HepG2 (cell line): ENCODE data around the gene DNAJB2. TPM values are rescaled to one million over a fixed set of nuclear protein-coding genes. Genes with fewer than 3 reads are reported as not detected.
A peak's percentile ranks its signal among the peaks of the same experiment; 100 is the strongest.

Source experiments
- AGO2 ChIP-seq: fragments of 200-400 bp; formaldehyde crosslinking; optimal IDR thresholded peaks from 2 replicates; pipeline ENCODE3; 2017; ENCODE audit warnings: mild to moderate bottlenecking, low read depth, low read length, moderate library complexity
- BHLHE40 ChIP-seq: IDR thresholded peaks from 2 replicates; pipeline ENCODE4 v1.6.1; 2011; ENCODE audit warnings: low read length, improper control_type of control experiment
- HOXD1 ChIP-seq: sonication (generic); formaldehyde crosslinking; IDR thresholded peaks from 2 replicates; pipeline ENCODE4 v1.5.0; 2020; ENCODE audit warnings: missing genetic modification reagents
- KAT7 ChIP-seq: IDR thresholded peaks from 2 replicates; pipeline ENCODE4 v1.6.1; 2018; ENCODE audit warnings: borderline replicate concordance, missing compliant biosample characterization
- KLF13 ChIP-seq: sonication (generic); formaldehyde crosslinking; IDR thresholded peaks from 2 replicates; pipeline ENCODE4 v1.4.0; 2020; ENCODE audit warnings: mild to moderate bottlenecking, missing genetic modification reagents
- NCOA2 ChIP-seq: sonication (generic); formaldehyde crosslinking; IDR thresholded peaks from 2 replicates; pipeline ENCODE4 v1.8.0; 2022; ENCODE audit warnings: inconsistent platforms
- NFRKB ChIP-seq: fragments of 450-650 bp; IDR thresholded peaks from 2 replicates; pipeline ENCODE4 v1.6.1; 2017
- SAFB2 ChIP-seq: sonication (generic); formaldehyde crosslinking; IDR thresholded peaks from 2 replicates; pipeline ENCODE4 v1.5.1; 2020; ENCODE audit warnings: missing genetic modification reagents, low read depth, mild to moderate bottlenecking, borderline replicate concordance
- SIX4 ChIP-seq: sonication (generic); formaldehyde crosslinking; IDR thresholded peaks from 2 replicates; pipeline ENCODE4 v1.4.0; 2020; ENCODE audit warnings: missing genetic modification reagents
- SP1 ChIP-seq, 2 experiments: fragments of 450-650 bp in 1 of 2; sonication (generic) in 1 of 2; formaldehyde crosslinking in 1 of 2; IDR thresholded peaks; 2 replicates each; pipeline versions ENCODE4 v1.4.0 to v1.6.1; 2016 to 2020; ENCODE audit warnings: missing genetic modification reagents in 1 of 2
- TEAD3 ChIP-seq: optimal IDR thresholded peaks from 2 replicates; pipeline ENCODE3; 2016; ENCODE audit warnings: borderline replicate concordance
- TRIM22 ChIP-seq: fragments of 450-650 bp; IDR thresholded peaks from 2 replicates; pipeline ENCODE4 v1.6.1; 2017
- ZFYVE20 ChIP-seq: sonication (generic); formaldehyde crosslinking; IDR thresholded peaks from 2 replicates; pipeline ENCODE4 v1.8.0; 2023; ENCODE audit warnings: low read depth, mild to moderate bottlenecking, moderate library complexity, missing genetic modification reagents, borderline replicate concordance
- ZKSCAN8 ChIP-seq: IDR thresholded peaks from 2 replicates; pipeline ENCODE4 v1.6.1; 2016; ENCODE audit warnings: borderline replicate concordance, missing genetic modification reagents, missing compliant biosample characterization
- ZNF292 ChIP-seq: sonication (generic); formaldehyde crosslinking; IDR thresholded peaks from 2 replicates; pipeline ENCODE4 v1.8.1; 2022; ENCODE audit warnings: mild to moderate bottlenecking, low read depth, missing genetic modification reagents, borderline replicate concordance
- ZNF326 ChIP-seq: sonication (generic); formaldehyde crosslinking; IDR thresholded peaks from 2 replicates; pipeline ENCODE4 v1.4.0; 2020; ENCODE audit warnings: missing genetic modification reagents, borderline replicate concordance
- ZNF333 ChIP-seq: sonication (generic); formaldehyde crosslinking; IDR thresholded peaks from 2 replicates; pipeline ENCODE4 v1.4.0; 2020; ENCODE audit warnings: mild to moderate bottlenecking, missing genetic modification reagents, borderline replicate concordance
- ZNF570 ChIP-seq: sonication (generic); formaldehyde crosslinking; IDR thresholded peaks from 2 replicates; pipeline ENCODE4 v1.4.0; 2020; ENCODE audit warnings: mild to moderate bottlenecking, missing genetic modification reagents, borderline replicate concordance
- ZNF720 ChIP-seq: sonication (generic); formaldehyde crosslinking; IDR thresholded peaks from 2 replicates; pipeline ENCODE4 v1.4.0; 2020; ENCODE audit warnings: missing genetic modification reagents
- polyA plus RNA-seq, 8 experiments: library from polyadenylated mRNA; depleted of rRNA in 3 of 8; stranded (reverse) in 7 of 8; unstranded in 1 of 8; fragments of >200 nt; fragmentation: Illumina TruSeq in 4 of 8; extraction: Trizol in 4 of 8; gene quantifications; 2 replicates each; pipeline versions ENCODE4 v1.2.1 to v1.2.3, GENCODE V29; 2011 to 2016; ENCODE audit warnings: low read depth in 4 of 8, missing spikeins in 1 of 8, mixed read lengths in 1 of 8; ENCODE audit not compliant: insufficient read depth in 1 of 8
- total RNA-seq, 5 experiments: library from RNA; depleted of rRNA; stranded (reverse); fragments of >200 nt; fragmentation: Illumina TruSeq; extraction: Trizol; gene quantifications; 2 replicates each; pipeline ENCODE4 v1.2.3, GENCODE V29; 2016; ENCODE audit warnings: low read depth in 1 of 5
- TF ChIP-seq, protein P1 (sequence below): sonication (generic); formaldehyde crosslinking; conservative IDR thresholded peaks from 2 replicates; pipeline ENCODE4 v1.8.0; 2022; ENCODE audit warnings: mild to moderate bottlenecking, moderate library complexity, missing genetic modification reagents
- TF ChIP-seq, protein P2 (sequence below): IDR thresholded peaks from 2 replicates; pipeline ENCODE4 v1.6.1; 2012; ENCODE audit warnings: inconsistent platforms
- TF ChIP-seq, protein P3 (sequence below): sonication (generic); formaldehyde crosslinking; IDR thresholded peaks from 2 replicates; pipeline ENCODE4 v1.4.0; 2020; ENCODE audit warnings: missing genetic modification reagents, borderline replicate concordance
- TF ChIP-seq, protein P4 (sequence below): sonication (generic); formaldehyde crosslinking; IDR thresholded peaks from 2 replicates; pipeline ENCODE4 v1.8.0; 2022; ENCODE audit warnings: low read depth, missing genetic modification reagents

Gene DNAJB2
- total and polyA plus RNA-seq, 2 of the 13 experiments (the other 11 are each of a cell fraction or from before 2014, with no cell fraction given): 21.3 to 31.1 TPM

DNA sequence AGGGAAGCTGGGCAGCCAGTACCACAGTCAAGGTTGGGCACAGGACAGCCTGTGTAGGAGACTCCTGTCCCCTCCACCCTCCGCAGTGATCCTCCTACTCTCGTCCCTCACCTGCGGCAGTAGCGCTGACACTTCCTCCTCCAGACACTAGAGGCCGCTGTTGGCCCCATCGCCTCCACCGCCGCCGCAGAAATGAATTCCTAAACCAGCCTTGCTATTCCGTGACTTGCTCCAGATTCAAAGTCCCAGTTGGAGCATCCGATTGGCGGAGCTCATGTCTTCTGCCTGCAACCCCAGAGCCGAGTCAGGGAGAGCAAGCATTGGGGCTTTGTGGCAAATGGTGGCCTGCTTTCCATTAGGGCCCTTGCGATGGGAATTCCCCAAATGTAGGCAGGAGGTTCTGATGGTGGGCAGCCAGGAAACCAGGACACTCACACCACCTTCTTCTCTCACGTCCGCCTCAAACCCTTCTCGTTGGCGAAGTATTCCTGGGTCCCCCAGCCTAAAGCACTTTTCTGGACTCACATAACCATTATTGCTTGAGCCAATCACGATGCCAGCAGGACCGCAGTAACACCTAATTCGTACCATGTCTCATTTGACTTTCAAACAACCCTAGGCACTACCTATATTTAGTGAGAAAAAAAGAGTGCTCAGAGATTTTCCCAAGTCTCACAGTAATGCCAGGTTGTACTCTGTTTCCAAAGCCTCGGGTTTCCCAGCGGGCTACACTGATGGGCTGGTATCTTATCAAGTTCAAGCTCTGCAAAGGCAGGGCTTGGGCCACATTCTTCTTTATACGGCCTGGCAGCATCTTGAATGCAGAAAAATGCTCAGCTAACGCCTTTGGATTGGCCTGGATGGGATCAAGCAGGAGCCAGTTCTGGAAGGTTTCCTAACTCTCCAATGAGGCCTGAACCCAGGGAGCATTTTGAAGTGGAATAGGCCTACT lies 1.2 kb upstream of the DNAJB2 start (continued):
- no peak; the same call in 1 of the 2 replicates for TF ChIP-seq KLF13
- TF ChIP-seq TEAD3 (CRISPR knock-in tag): peak; percentile 88
- no peak for TF ChIP-seq ZNF292 (CRISPR knock-in tag)
- TF ChIP-seq ZKSCAN8: peak; percentile 26; the same call in 1 of the 2 replicates
- no peak for TF ChIP-seq TRIM22
- no peak for TF ChIP-seq HOXD1
- TF ChIP-seq, protein P1, sequence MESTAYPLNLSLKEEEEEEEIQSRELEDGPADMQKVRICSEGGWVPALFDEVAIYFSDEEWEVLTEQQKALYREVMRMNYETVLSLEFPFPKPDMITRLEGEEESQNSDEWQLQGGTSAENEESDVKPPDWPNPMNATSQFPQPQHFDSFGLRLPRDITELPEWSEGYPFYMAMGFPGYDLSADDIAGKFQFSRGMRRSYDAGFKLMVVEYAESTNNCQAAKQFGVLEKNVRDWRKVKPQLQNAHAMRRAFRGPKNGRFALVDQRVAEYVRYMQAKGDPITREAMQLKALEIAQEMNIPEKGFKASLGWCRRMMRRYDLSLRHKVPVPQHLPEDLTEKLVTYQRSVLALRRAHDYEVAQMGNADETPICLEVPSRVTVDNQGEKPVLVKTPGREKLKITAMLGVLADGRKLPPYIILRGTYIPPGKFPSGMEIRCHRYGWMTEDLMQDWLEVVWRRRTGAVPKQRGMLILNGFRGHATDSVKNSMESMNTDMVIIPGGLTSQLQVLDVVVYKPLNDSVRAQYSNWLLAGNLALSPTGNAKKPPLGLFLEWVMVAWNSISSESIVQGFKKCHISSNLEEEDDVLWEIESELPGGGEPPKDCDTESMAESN (CRISPR knock-in tag): 0 out of 2 replicates have a peak, but pooled peaks have one; percentile 38
- TF ChIP-seq ZFYVE20 (CRISPR knock-in tag): no peak
- no peak for TF ChIP-seq SAFB2
- TF ChIP-seq KAT7 (CRISPR knock-in tag): no peak
- TF ChIP-seq, protein P2, sequence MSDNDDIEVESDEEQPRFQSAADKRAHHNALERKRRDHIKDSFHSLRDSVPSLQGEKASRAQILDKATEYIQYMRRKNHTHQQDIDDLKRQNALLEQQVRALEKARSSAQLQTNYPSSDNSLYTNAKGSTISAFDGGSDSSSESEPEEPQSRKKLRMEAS: no peak
- TF ChIP-seq BHLHE40: no peak
- no peak for TF ChIP-seq SP1 (IDR thresholded peaks at IDR 0.05)
- TF ChIP-seq SP1 (CRISPR knock-in tag; IDR thresholded peaks at IDR 0.05): 0 out of 2 replicates have a peak, but pooled peaks have one; percentile 15
- TF ChIP-seq, protein P3, sequence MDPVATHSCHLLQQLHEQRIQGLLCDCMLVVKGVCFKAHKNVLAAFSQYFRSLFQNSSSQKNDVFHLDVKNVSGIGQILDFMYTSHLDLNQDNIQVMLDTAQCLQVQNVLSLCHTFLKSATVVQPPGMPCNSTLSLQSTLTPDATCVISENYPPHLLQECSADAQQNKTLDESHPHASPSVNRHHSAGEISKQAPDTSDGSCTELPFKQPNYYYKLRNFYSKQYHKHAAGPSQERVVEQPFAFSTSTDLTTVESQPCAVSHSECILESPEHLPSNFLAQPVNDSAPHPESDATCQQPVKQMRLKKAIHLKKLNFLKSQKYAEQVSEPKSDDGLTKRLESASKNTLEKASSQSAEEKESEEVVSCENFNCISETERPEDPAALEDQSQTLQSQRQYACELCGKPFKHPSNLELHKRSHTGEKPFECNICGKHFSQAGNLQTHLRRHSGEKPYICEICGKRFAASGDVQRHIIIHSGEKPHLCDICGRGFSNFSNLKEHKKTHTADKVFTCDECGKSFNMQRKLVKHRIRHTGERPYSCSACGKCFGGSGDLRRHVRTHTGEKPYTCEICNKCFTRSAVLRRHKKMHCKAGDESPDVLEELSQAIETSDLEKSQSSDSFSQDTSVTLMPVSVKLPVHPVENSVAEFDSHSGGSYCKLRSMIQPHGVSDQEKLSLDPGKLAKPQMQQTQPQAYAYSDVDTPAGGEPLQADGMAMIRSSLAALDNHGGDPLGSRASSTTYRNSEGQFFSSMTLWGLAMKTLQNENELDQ (CRISPR knock-in tag): no peak
- no peak for TF ChIP-seq ZNF720 (CRISPR knock-in tag)
- TF ChIP-seq NCOA2 (CRISPR knock-in tag): no peak
- peak; percentile 79 for TF ChIP-seq ZNF333 (CRISPR knock-in tag)
- no peak for TF ChIP-seq ZNF326 (CRISPR knock-in tag)
- TF ChIP-seq NFRKB: no peak
- TF ChIP-seq, protein P4, sequence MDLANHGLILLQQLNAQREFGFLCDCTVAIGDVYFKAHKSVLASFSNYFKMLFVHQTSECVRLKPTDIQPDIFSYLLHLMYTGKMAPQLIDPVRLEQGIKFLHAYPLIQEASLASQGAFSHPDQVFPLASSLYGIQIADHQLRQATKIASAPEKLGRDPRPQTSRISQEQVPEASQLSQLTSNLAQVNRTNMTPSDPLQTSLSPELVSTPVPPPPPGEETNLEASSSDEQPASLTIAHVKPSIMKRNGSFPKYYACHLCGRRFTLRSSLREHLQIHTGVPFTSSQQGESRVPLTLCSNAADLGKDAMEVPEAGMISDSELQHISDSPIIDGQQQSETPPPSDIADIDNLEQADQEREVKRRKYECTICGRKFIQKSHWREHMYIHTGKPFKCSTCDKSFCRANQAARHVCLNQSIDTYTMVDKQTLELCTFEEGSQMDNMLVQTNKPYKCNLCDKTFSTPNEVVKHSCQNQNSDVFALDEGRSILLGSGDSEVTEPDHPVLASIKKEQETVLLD: no peak
- TF ChIP-seq AGO2: no peak
- no peak for TF ChIP-seq SIX4
- no peak for TF ChIP-seq ZNF570 (CRISPR knock-in tag)
